Fibroblast of pulmonary artery (primary cell): ENCODE data around the gene SAXO1.
"Not testable (repeated sequence)": the region's sequence is repeated elsewhere in the genome, so short reads cannot be mapped to it uniquely, and the experiment has no call there.

ENCODE experiments used
- DNase-seq: peaks from one replicate; pipeline ENCODE4 v3.0.0-alpha.2; 2010; ENCODE audit warnings: low read depth
- H3K4me3 ChIP-seq: replicated peaks from 2 replicates; pipeline ENCODE4 v1.5.1; 2011; ENCODE audit warnings: low read depth, mild to moderate bottlenecking, control low read depth, low read length, moderate library complexity
- TF ChIP-seq, protein P1 (sequence below): IDR thresholded peaks from 2 replicates; pipeline ENCODE4 v1.5.1; 2011; ENCODE audit warnings: mild to moderate bottlenecking, control low read depth, low read length, inconsistent platforms; ENCODE audit errors: missing control alignments

SAXO1 gene

DNA sequence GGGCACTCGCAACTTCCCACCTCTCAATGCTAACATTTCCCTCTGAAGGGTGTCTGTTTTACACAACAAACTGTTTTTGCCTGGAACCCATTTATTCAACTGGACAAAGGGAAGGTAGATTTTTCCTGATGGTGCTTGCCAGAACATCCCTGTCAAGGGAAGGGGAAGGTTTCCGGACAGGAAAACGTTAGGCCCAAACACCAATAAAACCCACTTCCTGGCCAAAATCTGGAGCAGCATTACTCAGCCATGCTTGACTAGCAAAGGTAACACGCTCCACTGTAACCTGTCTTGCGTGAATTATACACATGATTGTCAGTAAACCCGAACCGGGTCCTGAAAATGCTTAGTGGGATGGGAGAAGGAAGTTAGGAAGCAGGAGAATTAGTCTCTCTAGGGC, 90.2 kb downstream of the SAXO1 start:
- no peak for DNase-seq
- TF ChIP-seq, protein P1, sequence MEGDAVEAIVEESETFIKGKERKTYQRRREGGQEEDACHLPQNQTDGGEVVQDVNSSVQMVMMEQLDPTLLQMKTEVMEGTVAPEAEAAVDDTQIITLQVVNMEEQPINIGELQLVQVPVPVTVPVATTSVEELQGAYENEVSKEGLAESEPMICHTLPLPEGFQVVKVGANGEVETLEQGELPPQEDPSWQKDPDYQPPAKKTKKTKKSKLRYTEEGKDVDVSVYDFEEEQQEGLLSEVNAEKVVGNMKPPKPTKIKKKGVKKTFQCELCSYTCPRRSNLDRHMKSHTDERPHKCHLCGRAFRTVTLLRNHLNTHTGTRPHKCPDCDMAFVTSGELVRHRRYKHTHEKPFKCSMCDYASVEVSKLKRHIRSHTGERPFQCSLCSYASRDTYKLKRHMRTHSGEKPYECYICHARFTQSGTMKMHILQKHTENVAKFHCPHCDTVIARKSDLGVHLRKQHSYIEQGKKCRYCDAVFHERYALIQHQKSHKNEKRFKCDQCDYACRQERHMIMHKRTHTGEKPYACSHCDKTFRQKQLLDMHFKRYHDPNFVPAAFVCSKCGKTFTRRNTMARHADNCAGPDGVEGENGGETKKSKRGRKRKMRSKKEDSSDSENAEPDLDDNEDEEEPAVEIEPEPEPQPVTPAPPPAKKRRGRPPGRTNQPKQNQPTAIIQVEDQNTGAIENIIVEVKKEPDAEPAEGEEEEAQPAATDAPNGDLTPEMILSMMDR = no peak
- no peak overlapping the region for H3K4me3 ChIP-seq

DNA sequence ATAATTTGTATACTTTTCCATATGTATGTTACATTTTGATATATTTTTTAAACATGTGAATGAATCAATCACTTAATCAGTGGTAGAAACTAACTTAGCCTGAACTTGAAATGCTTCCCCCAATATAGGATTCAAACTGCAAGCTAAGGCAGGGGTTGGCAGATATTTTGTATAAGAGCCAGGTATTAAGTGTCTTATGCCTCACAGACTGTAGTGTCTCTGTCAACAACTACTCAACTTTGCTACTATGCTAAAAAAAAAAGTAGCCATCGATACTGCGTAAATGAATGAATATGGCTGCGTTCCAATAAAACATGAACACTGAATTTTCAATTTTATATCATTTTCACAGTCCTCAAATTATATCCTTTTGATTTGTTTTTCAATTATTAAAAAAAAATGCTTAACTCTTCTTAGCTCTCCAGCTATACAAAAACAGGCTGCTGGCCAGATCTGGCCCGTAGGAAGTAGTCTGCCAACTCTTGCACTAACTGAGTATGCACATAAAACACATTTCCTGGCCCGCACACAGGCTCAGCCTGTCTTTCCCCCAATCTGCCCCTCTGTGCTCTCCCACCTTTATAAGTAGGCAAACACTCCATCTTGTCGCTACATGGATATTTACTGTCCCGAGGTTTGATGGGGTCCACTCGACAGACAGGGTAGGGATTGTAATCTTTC, 91.8 kb downstream of the SAXO1 start:
- H3K4me3 ChIP-seq = no peak overlapping the region
- no peak for DNase-seq
- TF ChIP-seq, protein P1 = no peak

DNA sequence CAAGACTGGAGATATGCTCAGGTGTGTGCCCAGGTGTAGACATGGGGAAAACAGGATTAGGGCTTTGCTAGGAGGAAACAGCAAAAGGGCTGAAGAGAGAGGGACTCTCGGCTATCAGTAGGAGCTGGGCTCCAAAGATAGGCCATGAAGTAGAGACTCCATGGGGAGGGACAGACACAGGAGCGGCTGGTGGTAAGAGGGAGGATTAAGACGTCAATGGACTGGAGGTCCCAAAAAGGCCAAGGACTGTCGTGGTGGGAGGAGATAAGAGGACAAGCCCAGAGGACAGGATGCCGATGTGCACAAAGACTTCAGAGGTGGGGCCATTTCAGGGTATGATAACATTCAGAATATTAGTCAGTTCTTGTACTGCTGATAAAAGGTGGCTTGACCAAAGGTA, 93.1 kb downstream of the SAXO1 start:
- TF ChIP-seq, protein P1 = no peak
- DNase-seq = no peak
- no peak overlapping the region for H3K4me3 ChIP-seq

DNA sequence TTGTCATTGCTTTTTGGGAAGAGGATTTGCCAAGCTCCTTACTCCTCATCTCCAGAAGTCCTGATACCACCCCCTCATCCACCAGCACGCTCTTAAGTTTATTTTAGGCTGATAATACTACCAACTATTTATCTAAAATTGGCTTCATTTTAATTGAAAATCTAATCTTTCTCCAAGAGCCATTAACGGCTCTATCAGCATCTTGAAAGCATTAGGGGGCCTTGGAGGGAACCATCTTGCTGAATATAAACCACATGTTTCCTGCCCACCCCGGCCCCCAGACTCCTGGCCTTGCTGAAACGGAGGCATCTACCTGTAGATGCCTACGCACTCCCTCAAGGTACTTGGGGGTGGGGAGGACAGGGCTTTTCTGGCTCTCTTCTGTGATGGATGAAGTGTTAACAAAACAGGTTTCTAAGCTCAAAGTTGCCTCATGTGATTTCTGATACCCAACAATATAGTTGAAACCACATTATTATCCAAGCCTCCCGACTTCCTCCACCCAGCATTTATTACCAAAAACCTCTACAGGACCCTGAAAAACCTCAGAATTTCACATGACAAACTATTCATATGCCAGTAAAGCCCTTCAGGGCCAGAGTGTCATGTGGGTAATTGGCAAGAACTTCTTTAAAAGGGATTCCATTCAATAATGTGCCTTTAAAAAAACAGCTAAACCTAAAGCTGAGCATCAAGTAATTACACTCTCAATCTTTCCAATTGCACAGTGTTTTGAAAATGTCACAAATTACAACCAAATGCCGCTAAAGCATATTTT, 96.7 kb downstream of the SAXO1 start:
- no peak for DNase-seq
- TF ChIP-seq, protein P1 = no peak
- no peak overlapping the region for H3K4me3 ChIP-seq

GRCh38 chr9:18935541-18935940, 97.5 kb downstream of the SAXO1 start:
- no peak for DNase-seq
- H3K4me3 ChIP-seq = no peak overlapping the region
- TF ChIP-seq, protein P1 = no peak

GRCh38 chr9:18930611-18931010, 102.4 kb downstream of the SAXO1 start:
- not testable (repeated sequence) for DNase-seq, H3K4me3 ChIP-seq

DNA sequence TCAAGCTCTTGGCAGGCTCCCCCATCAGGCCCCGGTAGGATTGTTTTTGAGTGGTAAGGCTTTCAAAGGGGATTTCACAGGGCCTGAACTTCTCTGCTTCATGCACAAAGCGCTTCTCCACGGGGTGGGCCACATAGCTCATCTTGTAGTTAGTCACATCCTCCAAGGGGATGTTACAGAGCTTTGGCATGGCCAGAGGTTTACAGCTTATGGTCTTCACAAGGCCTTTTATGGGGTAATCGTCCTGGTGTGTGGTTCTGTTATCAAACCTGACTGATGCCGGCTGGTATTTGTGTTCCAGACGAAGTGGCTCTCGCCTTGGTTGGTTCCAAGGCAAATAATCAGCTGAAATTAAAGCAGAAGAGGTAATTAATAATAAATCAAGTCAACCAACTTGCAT, 104.3 kb downstream of the SAXO1 start:
- peak; percentile 70 for DNase-seq
- TF ChIP-seq, protein P1 = no peak
- H3K4me3 ChIP-seq = no peak overlapping the region
